GM19240 (cell line): ENCODE measurements around the gene CETN2.
"Not testable (repeated sequence)": the region's sequence is repeated elsewhere in the genome, so short reads cannot be mapped to it uniquely, and the experiment has no call there.

ENCODE experiments used
- DNase-seq: peaks from one replicate; pipeline ENCODE4 v3.0.0; 2011; ENCODE audit warnings: low spot score; ENCODE audit not compliant: insufficient read length

The CETN2 gene

GRCh38 chrX:152832520-152832919 lies 2.0 kb upstream of the CETN2 start:
- DNase-seq, result no peak

- no peak for DNase-seq
Measured at GRCh38 chrX:152831391-152831790, 834 bp upstream of the CETN2 start.

GRCh38 chrX:152824841-152825374 lies 5.6 kb downstream of the CETN2 start:
- DNase-seq, result no peak

- DNase-seq, result no peak
Measured at GRCh38 chrX:152823657-152824056, 6.9 kb downstream of the CETN2 start.

GRCh38 chrX:152822383-152823086 lies 8.0 kb downstream of the CETN2 start:
- no peak for DNase-seq

- DNase-seq, result no peak
Measured at GRCh38 chrX:152821145-152821765, 9.3 kb downstream of the CETN2 start.

- no peak for DNase-seq
Measured at GRCh38 chrX:152819732-152820131, 10.8 kb downstream of the CETN2 start.

- no peak for DNase-seq
Measured at GRCh38 chrX:152819266-152819665, 11.3 kb downstream of the CETN2 start.

- no peak for DNase-seq
Measured at GRCh38 chrX:152818356-152818755, 12.2 kb downstream of the CETN2 start.

GRCh38 chrX:152817078-152817764 lies 13.3 kb downstream of the CETN2 start:
- DNase-seq, result no peak

- DNase-seq, result no peak
Measured at GRCh38 chrX:152814048-152814447, 16.5 kb downstream of the CETN2 start.

- DNase-seq, result no peak
Measured at GRCh38 chrX:152813206-152813605, 17.4 kb downstream of the CETN2 start.

- no peak for DNase-seq
Measured at GRCh38 chrX:152810403-152810802, 20.2 kb downstream of the CETN2 start.

GRCh38 chrX:152806035-152806434 lies 24.5 kb downstream of the CETN2 start:
- no peak for DNase-seq

GRCh38 chrX:152798945-152799344 lies 31.6 kb downstream of the CETN2 start:
- DNase-seq, result no peak

GRCh38 chrX:152787062-152787461 lies 43.5 kb downstream of the CETN2 start:
- DNase-seq, result not testable (repeated sequence)
